ENCODE data around the gene MGP.

DNA sequence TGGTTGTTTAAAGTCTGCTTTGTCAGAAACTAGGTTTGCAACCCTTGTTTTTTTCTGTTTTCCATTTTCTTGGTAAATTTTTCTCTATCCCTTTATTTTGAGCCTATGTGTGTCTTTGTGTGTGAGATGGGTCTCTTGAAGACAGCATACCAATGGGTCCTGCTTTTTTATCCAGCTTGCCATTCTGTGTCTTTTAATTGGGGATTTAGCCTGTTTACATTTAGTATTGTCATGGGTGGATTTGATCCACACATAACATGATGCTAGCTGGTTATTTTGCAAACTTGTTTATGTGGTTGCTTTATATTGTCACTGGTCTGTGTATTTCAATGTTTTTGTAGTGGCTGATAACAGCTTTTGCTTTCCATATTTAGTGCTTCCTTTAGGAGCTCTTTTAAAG, 25.2 kb downstream of the MGP start:
- TF ChIP-seq, protein P1, sequence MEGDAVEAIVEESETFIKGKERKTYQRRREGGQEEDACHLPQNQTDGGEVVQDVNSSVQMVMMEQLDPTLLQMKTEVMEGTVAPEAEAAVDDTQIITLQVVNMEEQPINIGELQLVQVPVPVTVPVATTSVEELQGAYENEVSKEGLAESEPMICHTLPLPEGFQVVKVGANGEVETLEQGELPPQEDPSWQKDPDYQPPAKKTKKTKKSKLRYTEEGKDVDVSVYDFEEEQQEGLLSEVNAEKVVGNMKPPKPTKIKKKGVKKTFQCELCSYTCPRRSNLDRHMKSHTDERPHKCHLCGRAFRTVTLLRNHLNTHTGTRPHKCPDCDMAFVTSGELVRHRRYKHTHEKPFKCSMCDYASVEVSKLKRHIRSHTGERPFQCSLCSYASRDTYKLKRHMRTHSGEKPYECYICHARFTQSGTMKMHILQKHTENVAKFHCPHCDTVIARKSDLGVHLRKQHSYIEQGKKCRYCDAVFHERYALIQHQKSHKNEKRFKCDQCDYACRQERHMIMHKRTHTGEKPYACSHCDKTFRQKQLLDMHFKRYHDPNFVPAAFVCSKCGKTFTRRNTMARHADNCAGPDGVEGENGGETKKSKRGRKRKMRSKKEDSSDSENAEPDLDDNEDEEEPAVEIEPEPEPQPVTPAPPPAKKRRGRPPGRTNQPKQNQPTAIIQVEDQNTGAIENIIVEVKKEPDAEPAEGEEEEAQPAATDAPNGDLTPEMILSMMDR (IDR thresholded peaks at IDR 0.05; ENCODE audit: poor library complexity, severe bottlenecking), result no peak
- TF ChIP-seq EZH2 (IDR thresholded peaks at IDR 0.05; ENCODE audit: borderline replicate concordance, insufficient read depth, low read length, poor library complexity, severe bottlenecking) (no peak), SMC3 (conservative IDR thresholded peaks at IDR 0.05; ENCODE audit: poor library complexity) (no peak), RAD21 (conservative IDR thresholded peaks at IDR 0.05) (no peak)
